HepG2 (cell line): ENCODE results near the gene HSPA1L. TPM values are rescaled to one million over a fixed set of nuclear protein-coding genes. Genes with fewer than 3 reads are reported as not detected.

ENCODE experiments used
- ATF7 ChIP-seq, 2 experiments: fragments of 450-650 bp in 1 of 2; sonication (generic) in 1 of 2; formaldehyde crosslinking in 1 of 2; IDR thresholded peaks; 2 replicates each; pipeline versions ENCODE4 v1.4.0 to v1.6.1; 2016 to 2020; ENCODE audit warnings: antibody characterized with exemption in 1 of 2, mild to moderate bottlenecking in 1 of 2, missing genetic modification reagents in 1 of 2
- CREM ChIP-seq, 2 experiments: sonication (generic) in 1 of 2; formaldehyde crosslinking in 1 of 2; IDR thresholded peaks; 2 replicates each; pipeline versions ENCODE4 v1.4.0 to v1.6.1; 2016 to 2020; ENCODE audit warnings: antibody characterized with exemption in 1 of 2, mild to moderate bottlenecking in 1 of 2, missing genetic modification reagents in 1 of 2
- ESRRA ChIP-seq: sonication (generic); formaldehyde crosslinking; IDR thresholded peaks from 2 replicates; pipeline ENCODE4 v1.5.1; 2020; ENCODE audit warnings: mild to moderate bottlenecking, low read depth, missing genetic modification reagents
- ISL2 ChIP-seq: sonication (generic); formaldehyde crosslinking; IDR thresholded peaks from 2 replicates; pipeline ENCODE4 v1.5.0; 2020; ENCODE audit warnings: missing genetic modification reagents
- JARID2 ChIP-seq: sonication (generic); formaldehyde crosslinking; IDR thresholded peaks from 2 replicates; pipeline ENCODE4 v1.8.1; 2023; ENCODE audit warnings: missing genetic modification reagents, inconsistent platforms; ENCODE audit not compliant: insufficient replicate concordance
- JUN ChIP-seq: sonication (generic); formaldehyde crosslinking; IDR thresholded peaks from 2 replicates; pipeline ENCODE4 v1.4.0; 2020; ENCODE audit warnings: mild to moderate bottlenecking, missing genetic modification reagents
- MYC ChIP-seq: sonication (generic); formaldehyde crosslinking; IDR thresholded peaks from 2 replicates; pipeline ENCODE4 v1.9.0; 2021; ENCODE audit warnings: missing genetic modification reagents, borderline replicate concordance
- ONECUT2 ChIP-seq: sonication (generic); formaldehyde crosslinking; IDR thresholded peaks from 2 replicates; pipeline ENCODE4 v1.4.0; 2020; ENCODE audit warnings: missing genetic modification reagents
- SMAD1 ChIP-seq: sonication (generic); formaldehyde crosslinking; IDR thresholded peaks from 2 replicates; pipeline ENCODE4 v1.4.0; 2020; ENCODE audit warnings: missing genetic modification reagents, low read depth, mild to moderate bottlenecking, borderline replicate concordance
- TAF1 ChIP-seq: sonication (generic); formaldehyde crosslinking; IDR thresholded peaks from 2 replicates; pipeline ENCODE4 v1.4.0; 2020; ENCODE audit warnings: missing genetic modification reagents
- ZFP36L1 ChIP-seq: sonication (generic); formaldehyde crosslinking; IDR thresholded peaks from 2 replicates; pipeline ENCODE4 v1.8.0; 2022; ENCODE audit warnings: mild to moderate bottlenecking, missing genetic modification reagents, moderate library complexity
- ZFYVE20 ChIP-seq: sonication (generic); formaldehyde crosslinking; IDR thresholded peaks from 2 replicates; pipeline ENCODE4 v1.8.0; 2023; ENCODE audit warnings: low read depth, mild to moderate bottlenecking, moderate library complexity, missing genetic modification reagents, borderline replicate concordance
- ZNF124 ChIP-seq: sonication (generic); formaldehyde crosslinking; IDR thresholded peaks from 2 replicates; pipeline ENCODE4 v1.4.0; 2020; ENCODE audit warnings: missing genetic modification reagents
- ZNF136 ChIP-seq: sonication (generic); formaldehyde crosslinking; IDR thresholded peaks from 2 replicates; pipeline ENCODE4 v1.8.1; 2022; ENCODE audit warnings: low read depth, mild to moderate bottlenecking, moderate library complexity, missing genetic modification reagents
- ZNF263 ChIP-seq: sonication (generic); formaldehyde crosslinking; IDR thresholded peaks from 2 replicates; pipeline ENCODE4 v1.4.0; 2020; ENCODE audit warnings: missing genetic modification reagents
- ZNF446 ChIP-seq: sonication (generic); formaldehyde crosslinking; IDR thresholded peaks from 2 replicates; pipeline ENCODE4 v1.5.0; 2020; ENCODE audit warnings: mild to moderate bottlenecking, missing genetic modification reagents
- ZNF691 ChIP-seq: sonication (generic); formaldehyde crosslinking; IDR thresholded peaks from 2 replicates; pipeline ENCODE4 v1.4.0; 2020; ENCODE audit warnings: missing genetic modification reagents, low read depth, mild to moderate bottlenecking, borderline replicate concordance
- ZNF704 ChIP-seq: sonication (generic); formaldehyde crosslinking; IDR thresholded peaks from 2 replicates; pipeline ENCODE4 v1.8.1; 2023; ENCODE audit warnings: mild to moderate bottlenecking, inconsistent platforms, moderate library complexity, missing genetic modification reagents, borderline replicate concordance
- ZNF775 ChIP-seq: sonication (generic); formaldehyde crosslinking; IDR thresholded peaks from 2 replicates; pipeline ENCODE4 v1.4.0; 2020; ENCODE audit warnings: missing genetic modification reagents, mild to moderate bottlenecking, moderate library complexity, borderline replicate concordance
- polyA plus RNA-seq, 8 experiments: library from polyadenylated mRNA; depleted of rRNA in 3 of 8; stranded (reverse) in 7 of 8; unstranded in 1 of 8; fragments of >200 nt; fragmentation: Illumina TruSeq in 4 of 8; extraction: Trizol in 4 of 8; gene quantifications; 2 replicates each; pipeline versions ENCODE4 v1.2.1 to v1.2.3, GENCODE V29; 2011 to 2016; ENCODE audit warnings: low read depth in 4 of 8, missing spikeins in 1 of 8, mixed read lengths in 1 of 8; ENCODE audit not compliant: insufficient read depth in 1 of 8
- total RNA-seq, 5 experiments: library from RNA; depleted of rRNA; stranded (reverse); fragments of >200 nt; fragmentation: Illumina TruSeq; extraction: Trizol; gene quantifications; 2 replicates each; pipeline ENCODE4 v1.2.3, GENCODE V29; 2016; ENCODE audit warnings: low read depth in 1 of 5
- TF ChIP-seq, protein P1 (sequence below): IDR thresholded peaks from 2 replicates; pipeline ENCODE4 v1.4.0; 2020; ENCODE audit warnings: mild to moderate bottlenecking, missing genetic modification reagents
- TF ChIP-seq, protein P2 (sequence below): sonication (generic); formaldehyde crosslinking; IDR thresholded peaks from 2 replicates; pipeline ENCODE4 v1.8.0; 2022; ENCODE audit warnings: missing genetic modification reagents, mild to moderate bottlenecking, inconsistent platforms, borderline replicate concordance

HSPA1L gene
- total and polyA plus RNA-seq, 2 of the 13 experiments (the other 11 are each of a cell fraction or from before 2014, with no cell fraction given) = 0.55 to 1.0 TPM

DNA sequence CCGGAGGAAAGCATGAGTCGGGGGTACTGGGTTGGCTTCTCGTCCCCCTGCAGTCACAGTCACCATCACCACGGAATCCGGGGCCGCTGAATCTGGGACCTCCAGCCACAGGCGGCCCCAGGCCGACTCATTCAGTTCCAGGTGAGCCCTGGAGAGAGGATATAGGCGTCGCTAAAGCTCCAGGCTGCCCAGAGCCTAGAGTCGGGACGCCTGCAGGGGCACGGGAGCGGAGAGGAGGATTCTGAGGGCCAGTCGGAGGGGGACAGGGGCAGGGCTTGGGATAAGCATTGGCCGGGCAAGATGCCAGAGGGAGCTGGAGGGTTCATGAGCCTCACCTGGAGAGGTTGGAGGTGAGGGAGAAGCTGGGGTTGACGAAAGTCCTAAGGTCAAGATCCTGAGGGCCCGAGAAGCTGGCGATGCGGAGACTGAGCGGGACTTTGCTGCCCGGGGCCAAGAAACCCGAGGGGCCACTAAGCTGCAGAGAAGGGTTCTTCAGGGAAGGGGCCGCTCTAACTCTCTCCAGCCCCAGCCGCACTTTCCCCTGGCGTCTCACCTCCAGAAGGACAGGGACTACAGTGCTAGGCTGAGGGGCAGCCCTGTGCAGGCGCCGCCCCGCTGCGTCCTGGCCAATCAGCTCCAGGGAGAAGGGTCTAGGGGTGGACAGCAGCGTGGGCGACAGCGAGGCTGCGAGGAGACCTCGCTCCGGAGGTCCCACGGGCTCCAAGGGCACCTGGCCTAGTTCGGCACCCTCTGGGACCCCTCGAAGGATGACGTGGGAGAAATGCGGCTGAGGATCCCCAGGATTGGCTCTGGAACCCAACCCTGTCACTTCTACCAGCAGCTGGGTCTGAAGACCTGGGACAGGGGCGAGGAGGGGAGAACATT is 48.9 kb downstream of the HSPA1L start (continued):
- 0 out of 2 replicates have a peak, but pooled peaks have one; percentile 34 for TF ChIP-seq ZNF124 (CRISPR knock-in tag)
- TF ChIP-seq SMAD1 = no peak; the same call in 1 of the 2 replicates
- TF ChIP-seq JUN (CRISPR knock-in tag) = no peak
- peak; percentile 9; the same call in 1 of the 2 replicates for TF ChIP-seq ZNF446 (CRISPR knock-in tag)
- no peak for TF ChIP-seq JARID2
- no peak for TF ChIP-seq ONECUT2 (CRISPR knock-in tag)
- no peak for TF ChIP-seq CREM (IDR thresholded peaks at IDR 0.05)
- TF ChIP-seq CREM (CRISPR knock-in tag; IDR thresholded peaks at IDR 0.05) = no peak
- TF ChIP-seq ZNF704 (CRISPR knock-in tag) = no peak
- TF ChIP-seq ZFP36L1 = no peak
- no peak for TF ChIP-seq ISL2 (CRISPR knock-in tag)
- no peak for TF ChIP-seq ZFYVE20 (CRISPR knock-in tag)
- peak; percentile 69 for TF ChIP-seq TAF1 (CRISPR knock-in tag)
- peak; percentile 49; the same call in 1 of the 2 replicates for TF ChIP-seq ZNF691 (CRISPR knock-in tag)
- TF ChIP-seq, protein P1, sequence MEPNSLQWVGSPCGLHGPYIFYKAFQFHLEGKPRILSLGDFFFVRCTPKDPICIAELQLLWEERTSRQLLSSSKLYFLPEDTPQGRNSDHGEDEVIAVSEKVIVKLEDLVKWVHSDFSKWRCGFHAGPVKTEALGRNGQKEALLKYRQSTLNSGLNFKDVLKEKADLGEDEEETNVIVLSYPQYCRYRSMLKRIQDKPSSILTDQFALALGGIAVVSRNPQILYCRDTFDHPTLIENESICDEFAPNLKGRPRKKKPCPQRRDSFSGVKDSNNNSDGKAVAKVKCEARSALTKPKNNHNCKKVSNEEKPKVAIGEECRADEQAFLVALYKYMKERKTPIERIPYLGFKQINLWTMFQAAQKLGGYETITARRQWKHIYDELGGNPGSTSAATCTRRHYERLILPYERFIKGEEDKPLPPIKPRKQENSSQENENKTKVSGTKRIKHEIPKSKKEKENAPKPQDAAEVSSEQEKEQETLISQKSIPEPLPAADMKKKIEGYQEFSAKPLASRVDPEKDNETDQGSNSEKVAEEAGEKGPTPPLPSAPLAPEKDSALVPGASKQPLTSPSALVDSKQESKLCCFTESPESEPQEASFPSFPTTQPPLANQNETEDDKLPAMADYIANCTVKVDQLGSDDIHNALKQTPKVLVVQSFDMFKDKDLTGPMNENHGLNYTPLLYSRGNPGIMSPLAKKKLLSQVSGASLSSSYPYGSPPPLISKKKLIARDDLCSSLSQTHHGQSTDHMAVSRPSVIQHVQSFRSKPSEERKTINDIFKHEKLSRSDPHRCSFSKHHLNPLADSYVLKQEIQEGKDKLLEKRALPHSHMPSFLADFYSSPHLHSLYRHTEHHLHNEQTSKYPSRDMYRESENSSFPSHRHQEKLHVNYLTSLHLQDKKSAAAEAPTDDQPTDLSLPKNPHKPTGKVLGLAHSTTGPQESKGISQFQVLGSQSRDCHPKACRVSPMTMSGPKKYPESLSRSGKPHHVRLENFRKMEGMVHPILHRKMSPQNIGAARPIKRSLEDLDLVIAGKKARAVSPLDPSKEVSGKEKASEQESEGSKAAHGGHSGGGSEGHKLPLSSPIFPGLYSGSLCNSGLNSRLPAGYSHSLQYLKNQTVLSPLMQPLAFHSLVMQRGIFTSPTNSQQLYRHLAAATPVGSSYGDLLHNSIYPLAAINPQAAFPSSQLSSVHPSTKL = peak; percentile 44; the same call in 1 of the 2 replicates
- TF ChIP-seq ATF7 (IDR thresholded peaks at IDR 0.05) = no peak
- TF ChIP-seq ATF7 (CRISPR knock-in tag; IDR thresholded peaks at IDR 0.05) = no peak
- TF ChIP-seq ESRRA (CRISPR knock-in tag) = peak; percentile 46; the same call in 1 of the 2 replicates
- TF ChIP-seq MYC (CRISPR knock-in tag) = peak; percentile 60; the same call in 1 of the 2 replicates
- TF ChIP-seq, protein P2, sequence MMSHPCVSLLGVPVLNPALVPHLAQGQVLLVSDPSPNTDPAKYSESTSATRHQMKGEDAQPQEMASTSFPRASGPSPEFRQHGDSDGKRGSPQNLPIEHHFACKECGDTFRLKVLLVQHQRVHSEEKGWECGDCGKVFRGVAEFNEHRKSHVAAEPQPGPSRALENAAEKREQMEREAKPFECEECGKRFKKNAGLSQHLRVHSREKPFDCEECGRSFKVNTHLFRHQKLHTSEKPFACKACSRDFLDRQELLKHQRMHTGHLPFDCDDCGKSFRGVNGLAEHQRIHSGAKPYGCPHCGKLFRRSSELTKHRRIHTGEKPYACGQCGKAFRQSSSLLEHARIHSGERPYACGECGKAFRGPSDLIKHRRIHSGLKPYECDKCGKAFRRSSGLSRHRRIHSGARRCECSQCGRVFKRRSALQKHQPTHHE (CRISPR knock-in tag) = peak; percentile 47; the same call in 1 of the 2 replicates
- no peak for TF ChIP-seq ZNF775
- TF ChIP-seq ZNF136 (CRISPR knock-in tag) = peak; percentile 59; the same call in 1 of the 2 replicates
- peak; percentile 43; the same call in 1 of the 2 replicates for TF ChIP-seq ZNF263 (CRISPR knock-in tag)
